DND-41 (cell line): ENCODE measurements around the gene MET.
"Not testable (repeated sequence)": the region's sequence is repeated elsewhere in the genome, so short reads cannot be mapped to it uniquely, and the experiment has no call there.

ENCODE experiments used
- ATAC-seq: fragments of 200-7000 bp; cut with Tn5 transposase; 3 replicates; pipeline ENCODE4 v1.9.1; 2021; ENCODE audit warnings: low read depth; ENCODE audit not compliant: insufficient read depth
- DNase-seq: peaks from one replicate; pipeline ENCODE4 v3.0.0-alpha.2; 2020
- H2AFZ ChIP-seq: 2 replicates; pipeline ENCODE4 v1.6.0; 2012; ENCODE audit warnings: low read depth, low read length
- H3K27ac ChIP-seq: 2 replicates; pipeline ENCODE4 v1.5.1; 2012; ENCODE audit warnings: low read length, inconsistent platforms
- H3K27me3 ChIP-seq: fragments of 200-600 bp; sonication (generic); 2 replicates; pipeline ENCODE4 v1.6.0; 2012; ENCODE audit warnings: low read length, mild to moderate bottlenecking, inconsistent platforms; ENCODE audit not compliant: insufficient read depth, poor library complexity
- H3K36me3 ChIP-seq: 2 replicates; pipeline ENCODE4 v1.5.1; 2012; ENCODE audit warnings: low read length, inconsistent platforms; ENCODE audit not compliant: insufficient read depth
- H3K4me1 ChIP-seq: 2 replicates; pipeline ENCODE4 v1.5.1; 2012; ENCODE audit warnings: mild to moderate bottlenecking, low read length; ENCODE audit not compliant: insufficient read depth
- H3K4me2 ChIP-seq: 2 replicates; pipeline ENCODE4 v1.6.0; 2012; ENCODE audit warnings: mild to moderate bottlenecking, moderate library complexity, low read length, inconsistent platforms; ENCODE audit not compliant: insufficient read depth
- H3K4me3 ChIP-seq, 2 experiments: fragments of 200-600 bp in 1 of 2; shearing (Covaris generic) in 1 of 2; 2 replicates each; pipeline ENCODE4 v1.5.1; 2012 to 2016; ENCODE audit warnings: inconsistent platforms in 2 of 2, low read length in 2 of 2, mild to moderate bottlenecking in 2 of 2, low read depth in 1 of 2, moderate library complexity in 1 of 2
- H3K79me2 ChIP-seq: 2 replicates; pipeline ENCODE4 v1.6.0; 2012; ENCODE audit warnings: low read length, inconsistent platforms; ENCODE audit not compliant: insufficient read depth
- H3K9ac ChIP-seq: 2 replicates; pipeline ENCODE4 v1.6.0; 2012; ENCODE audit warnings: low read depth, mild to moderate bottlenecking, inconsistent platforms, low read length, moderate library complexity
- H3K9me3 ChIP-seq: 2 replicates; pipeline ENCODE4 v1.5.1; 2012; ENCODE audit warnings: low read length, moderate library complexity, mild to moderate bottlenecking, inconsistent platforms; ENCODE audit not compliant: insufficient read depth, severe bottlenecking
- H4K20me1 ChIP-seq: 2 replicates; pipeline ENCODE4 v1.6.0; 2012; ENCODE audit warnings: low read length; ENCODE audit not compliant: insufficient read depth
- CTCF ChIP-seq: IDR thresholded peaks from 2 replicates; pipeline ENCODE4 v1.5.1; 2012; ENCODE audit warnings: borderline replicate concordance, low read length, moderate library complexity, mild to moderate bottlenecking; ENCODE audit not compliant: poor library complexity, severe bottlenecking; ENCODE audit errors: extremely low read depth
- EZH2 ChIP-seq: IDR thresholded peaks from 3 replicates; pipeline ENCODE4 v1.6.1; 2012; ENCODE audit warnings: borderline replicate concordance, low read depth, mild to moderate bottlenecking, moderate library complexity, low read length, inconsistent platforms; ENCODE audit not compliant: severe bottlenecking

Gene MET

GRCh38 chr7:116632384-116632783, 39.6 kb upstream of the MET start:
- ATAC-seq = no peak
- Histone ChIP-seq H4K20me1 (no peaks in the 10 kb centered on the region), H3K27ac (no peak overlapping the region), H3K9ac (no peak overlapping the region), H3K9me3 (no peaks in the 10 kb centered on the region), H3K27me3 (peaks cover 15% of the 10 kb centered on the region), H3K79me2 (no peaks in the 10 kb centered on the region), H3K4me3 (no peak overlapping the region), H3K4me1 (no peaks in the 10 kb centered on the region), H3K36me3 (no peaks in the 10 kb centered on the region), H3K4me2 (no peak overlapping the region), H2AFZ (no peak overlapping the region)
- TF ChIP-seq CTCF (no peak), EZH2 (no peak)
- no peak for DNase-seq

- H2AFZ ChIP-seq = no peak overlapping the region
Measured at GRCh38 chr7:116633131-116633988, 38.6 kb upstream of the MET start.

GRCh38 chr7:116636997-116637396, 35.0 kb upstream of the MET start:
- H3K27ac ChIP-seq = no peak overlapping the region
- H3K4me3 ChIP-seq = no peak overlapping the region
- H3K27me3 ChIP-seq = peaks cover 6% of the 10 kb centered on the region
- no peak overlapping the region for H2AFZ ChIP-seq
- H3K79me2 ChIP-seq = no peaks in the 10 kb centered on the region
- DNase-seq (no peak), ATAC-seq (no peak)
- no peaks in the 10 kb centered on the region for H3K36me3 ChIP-seq
- TF ChIP-seq EZH2 (no peak), CTCF (no peak)
- no peaks in the 10 kb centered on the region for H3K4me1 ChIP-seq
- H3K9ac ChIP-seq = no peak overlapping the region
- no peaks in the 10 kb centered on the region for H3K9me3 ChIP-seq
- no peak overlapping the region for H3K4me2 ChIP-seq
- no peaks in the 10 kb centered on the region for H4K20me1 ChIP-seq

More at GRCh38 chr7:116633131-116633988, 38.6 kb upstream of the MET start:
- no peaks in the 10 kb centered on the region for H3K9me3 ChIP-seq
- H3K9ac ChIP-seq = no peak overlapping the region
- no peak for DNase-seq
- TF ChIP-seq CTCF = no peak
- no peak for TF ChIP-seq EZH2
- peaks cover 15% of the 10 kb centered on the region for H3K27me3 ChIP-seq
- H3K4me1 ChIP-seq = no peaks in the 10 kb centered on the region
- ATAC-seq = no peak
- no peaks in the 10 kb centered on the region for H3K36me3 ChIP-seq
- no peak overlapping the region for H3K4me2 ChIP-seq
- no peak overlapping the region for H3K27ac ChIP-seq
- no peaks in the 10 kb centered on the region for H4K20me1 ChIP-seq
- no peak overlapping the region for H3K4me3 ChIP-seq
- H3K79me2 ChIP-seq = no peaks in the 10 kb centered on the region

- DNase-seq, H3K27ac ChIP-seq, H3K9me3 ChIP-seq, H3K36me3 ChIP-seq, H3K4me3 ChIP-seq, H3K27me3 ChIP-seq, H2AFZ ChIP-seq, H3K4me1 ChIP-seq, H3K9ac ChIP-seq, ATAC-seq, H3K79me2 ChIP-seq, H3K4me2 ChIP-seq, H4K20me1 ChIP-seq: not testable (repeated sequence)
Measured at GRCh38 chr7:116638592-116638991, 33.4 kb upstream of the MET start.
